GM18907 (cell line): ENCODE measurements around the gene ZBTB14.

Source experiments
- ATAC-seq: cut with Tn5 transposase; IDR thresholded peaks from one replicate; pipeline ENCODE4 v1.9.1; 2021; ENCODE audit warnings: mild to moderate bottlenecking, moderate library complexity; ENCODE audit not compliant: unreplicated experiment

The ZBTB14 gene

DNA sequence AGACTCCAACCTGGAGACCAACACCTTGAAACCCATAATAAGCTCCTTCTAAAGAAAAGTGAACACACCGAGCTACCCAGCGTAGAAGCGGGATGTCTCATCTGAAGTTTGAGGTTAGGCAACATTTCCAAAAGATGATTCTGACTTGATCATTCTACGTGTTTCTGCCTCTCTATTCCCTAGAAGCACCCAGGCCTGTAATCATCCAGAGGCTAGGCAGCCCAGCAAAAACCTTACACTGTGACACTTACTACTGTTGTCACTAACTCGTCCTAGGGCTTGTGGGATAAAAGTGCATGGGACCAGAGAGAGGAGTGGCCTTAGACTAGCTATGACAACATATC, 1.4 kb downstream of the ZBTB14 start:
- no peak for ATAC-seq

DNA sequence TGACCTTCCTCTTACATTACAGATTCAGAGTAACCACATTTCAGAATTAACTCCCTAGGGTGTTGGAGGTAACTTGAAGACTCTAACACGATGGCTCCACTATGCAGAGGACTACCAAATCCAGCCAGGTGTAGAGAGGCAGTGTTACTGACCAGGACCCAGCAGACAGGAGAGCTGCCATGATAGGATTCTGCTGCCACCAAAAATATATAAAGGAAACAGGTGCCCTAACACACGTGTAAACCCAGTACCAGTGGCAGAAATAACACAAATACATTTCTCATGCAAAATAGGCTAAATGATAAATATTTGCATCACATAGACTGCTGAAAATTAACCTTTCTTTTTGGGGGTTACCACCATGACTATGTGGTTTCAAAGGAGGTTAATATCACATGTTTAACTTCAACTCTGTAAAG, 7.0 kb downstream of the ZBTB14 start:
- ATAC-seq: peak; percentile 89

DNA sequence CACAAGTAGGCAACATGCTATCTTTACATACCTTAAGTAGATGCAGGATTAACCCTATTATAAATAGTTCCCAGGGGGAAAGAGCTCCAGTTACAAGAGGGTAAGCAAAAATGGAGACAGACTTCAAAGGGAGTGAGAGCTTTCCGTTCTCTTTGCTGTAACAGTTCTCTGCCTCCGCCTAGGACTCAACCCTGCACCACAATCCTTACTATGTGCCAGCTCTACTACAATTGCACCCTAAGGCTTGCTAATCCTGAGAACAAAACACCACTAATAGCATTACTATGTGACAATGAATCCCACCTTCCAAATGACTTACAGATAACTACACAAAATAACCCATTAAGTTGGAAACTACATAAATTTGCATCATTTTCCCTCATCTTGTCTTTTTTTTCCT, 7.7 kb downstream of the ZBTB14 start:
- ATAC-seq: no peak

GRCh38 chr18:5286525-5286924, 9.0 kb downstream of the ZBTB14 start:
- ATAC-seq: no peak

GRCh38 chr18:5285326-5285725, 10.2 kb downstream of the ZBTB14 start:
- no peak for ATAC-seq

GRCh38 chr18:5284808-5285207, 10.7 kb downstream of the ZBTB14 start:
- no peak for ATAC-seq

DNA sequence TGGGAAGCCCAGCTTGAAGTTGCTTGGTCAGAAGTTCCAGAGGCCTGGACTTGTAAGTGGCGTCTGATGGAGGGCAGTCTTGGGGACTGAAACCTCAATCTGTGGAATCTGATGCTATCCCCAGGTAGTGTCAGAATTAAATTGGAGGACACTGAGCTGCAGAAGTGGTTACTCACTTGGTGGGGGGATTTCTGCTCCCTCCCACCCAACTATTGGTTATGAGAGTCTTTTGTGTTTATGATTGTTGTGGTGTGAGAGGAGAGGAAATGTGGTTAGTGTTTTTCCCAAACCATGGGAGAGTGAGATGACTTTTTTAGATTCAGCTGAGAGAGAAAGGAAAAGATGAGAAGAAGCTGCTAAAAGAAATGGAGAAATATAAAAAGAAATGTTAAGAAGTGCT, 12.8 kb downstream of the ZBTB14 start:
- ATAC-seq: no peak

- ATAC-seq: no peak
Observed at GRCh38 chr18:5276947-5277346, 18.6 kb downstream of the ZBTB14 start.

- ATAC-seq: no peak
Observed at GRCh38 chr18:5275872-5276271, 19.7 kb downstream of the ZBTB14 start.

GRCh38 chr18:5268874-5269273, 26.7 kb downstream of the ZBTB14 start:
- no peak for ATAC-seq

DNA sequence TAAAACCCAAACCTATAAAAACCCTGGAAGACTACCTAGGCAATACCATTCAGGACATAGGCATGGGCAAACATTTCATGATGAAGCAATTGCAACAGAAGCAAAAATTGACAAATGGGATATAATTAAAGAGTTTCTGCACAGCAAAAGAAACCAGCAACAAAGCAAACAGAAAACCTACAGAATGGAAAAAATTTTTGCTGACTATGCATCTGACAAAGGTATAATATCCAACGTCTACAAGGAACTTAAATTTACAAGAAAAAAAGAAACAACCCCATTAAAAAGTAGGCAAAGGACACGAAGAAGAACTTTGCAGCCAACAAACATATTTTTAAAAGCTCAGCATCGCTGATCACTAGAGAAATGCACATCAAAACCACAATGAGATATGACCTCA, 28.8 kb downstream of the ZBTB14 start:
- no peak for ATAC-seq

- ATAC-seq: peak; percentile 88
Observed at GRCh38 chr18:5253910-5254309, 41.6 kb downstream of the ZBTB14 start.

DNA sequence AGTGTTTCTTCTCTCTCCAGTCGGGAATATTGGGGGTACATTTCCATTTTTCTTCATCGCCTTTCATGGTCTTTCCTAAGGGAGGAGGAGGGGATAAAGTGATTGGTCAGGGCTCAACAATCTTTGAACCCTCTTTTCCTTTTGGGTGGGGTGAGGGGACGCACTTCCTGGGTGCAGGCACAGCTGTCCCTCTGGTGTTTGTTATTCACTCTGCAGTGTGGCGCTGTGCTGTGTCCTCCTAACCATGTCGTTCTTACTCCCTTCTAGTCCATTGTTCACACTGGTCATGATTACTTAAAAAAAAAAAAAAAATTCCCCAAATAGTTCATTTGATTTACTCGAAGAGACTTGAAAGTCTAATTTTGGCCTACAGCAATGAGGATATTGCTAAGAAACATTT, 44.4 kb downstream of the ZBTB14 start:
- no peak for ATAC-seq

- ATAC-seq: no peak
Observed at GRCh38 chr18:5250603-5251002, 44.9 kb downstream of the ZBTB14 start.

DNA sequence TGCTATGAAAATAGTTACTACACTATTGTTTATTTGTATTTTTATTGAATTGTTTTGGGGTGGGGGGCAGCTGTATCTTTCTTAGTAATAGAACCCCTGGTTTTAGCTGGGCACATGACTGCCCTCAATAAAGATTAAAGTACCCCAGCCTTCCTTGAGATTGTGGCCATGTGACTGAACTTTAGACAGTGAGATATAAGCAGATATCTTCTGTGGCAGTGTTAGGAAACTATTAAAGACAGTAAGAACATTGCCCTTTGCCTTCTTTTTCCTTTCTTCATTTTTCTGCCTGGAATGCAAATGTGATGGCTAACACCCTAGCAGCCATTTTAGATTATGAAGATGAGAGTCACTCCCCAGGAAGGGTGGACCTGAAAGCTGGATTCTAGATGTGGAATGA, 50.6 kb downstream of the ZBTB14 start:
- ATAC-seq: no peak

DNA sequence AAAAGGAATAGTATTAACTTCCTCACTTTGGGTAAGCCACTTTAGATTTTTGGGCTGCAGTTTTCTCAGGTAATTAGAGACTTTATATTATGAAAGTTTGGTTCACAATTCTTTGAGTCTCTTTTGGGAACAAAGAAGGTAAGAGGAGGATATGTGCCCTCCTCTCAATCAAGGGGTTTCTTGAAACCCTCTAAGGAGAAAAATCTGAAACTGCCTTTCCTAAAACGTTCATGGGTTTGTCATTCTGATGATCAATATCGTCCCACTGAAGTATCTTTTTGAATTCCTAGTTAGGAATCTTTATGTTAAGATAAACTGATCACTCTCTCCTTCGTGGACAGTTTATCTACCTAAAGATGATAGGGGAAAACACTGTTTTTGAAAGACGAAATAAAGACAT, 56.1 kb downstream of the ZBTB14 start:
- ATAC-seq: no peak
